ENCODE data around the gene G3BP1. TPM values are rescaled to one million over a fixed set of nuclear protein-coding genes. Genes with fewer than 3 reads are reported as not detected.

The G3BP1 gene
- total RNA-seq, 1 donor from 2014 or later = 213 TPM

DNA sequence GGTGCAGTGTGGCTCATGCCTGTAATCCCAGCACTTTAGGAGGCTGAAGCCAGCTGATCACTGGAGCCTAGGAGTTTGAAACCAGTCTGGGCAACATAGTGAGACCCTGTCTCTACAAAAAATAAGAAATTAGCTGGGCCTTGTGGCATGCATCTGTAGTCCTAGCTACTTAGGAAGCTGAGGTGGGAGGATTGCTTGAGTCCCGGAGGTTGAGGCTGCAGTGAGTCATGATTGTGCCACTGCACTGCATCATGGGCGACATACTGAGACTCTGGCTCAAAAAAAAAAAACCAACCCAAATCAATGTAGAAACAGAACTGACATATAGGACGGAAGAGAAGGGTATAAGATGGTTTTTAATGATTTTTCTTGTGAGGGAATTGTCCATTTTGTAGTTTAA, 27.7 kb downstream of the G3BP1 start:
- Mint-ChIP-seq H3K36me3 (ENCODE audit: low read depth, unreplicated experiment) (peaks cover 14% of the 10 kb centered on the region), H3K27ac (ENCODE audit: unreplicated experiment) (no peak overlapping the region), H3K4me3 (ENCODE audit: unreplicated experiment) (no peak overlapping the region), H3K27me3 (ENCODE audit: unreplicated experiment) (no peaks in the 10 kb centered on the region), H3K9me3 (ENCODE audit: unreplicated experiment) (no peaks in the 10 kb centered on the region), H3K4me1 (ENCODE audit: unreplicated experiment) (no peaks in the 10 kb centered on the region)
- TF ChIP-seq, protein P1, sequence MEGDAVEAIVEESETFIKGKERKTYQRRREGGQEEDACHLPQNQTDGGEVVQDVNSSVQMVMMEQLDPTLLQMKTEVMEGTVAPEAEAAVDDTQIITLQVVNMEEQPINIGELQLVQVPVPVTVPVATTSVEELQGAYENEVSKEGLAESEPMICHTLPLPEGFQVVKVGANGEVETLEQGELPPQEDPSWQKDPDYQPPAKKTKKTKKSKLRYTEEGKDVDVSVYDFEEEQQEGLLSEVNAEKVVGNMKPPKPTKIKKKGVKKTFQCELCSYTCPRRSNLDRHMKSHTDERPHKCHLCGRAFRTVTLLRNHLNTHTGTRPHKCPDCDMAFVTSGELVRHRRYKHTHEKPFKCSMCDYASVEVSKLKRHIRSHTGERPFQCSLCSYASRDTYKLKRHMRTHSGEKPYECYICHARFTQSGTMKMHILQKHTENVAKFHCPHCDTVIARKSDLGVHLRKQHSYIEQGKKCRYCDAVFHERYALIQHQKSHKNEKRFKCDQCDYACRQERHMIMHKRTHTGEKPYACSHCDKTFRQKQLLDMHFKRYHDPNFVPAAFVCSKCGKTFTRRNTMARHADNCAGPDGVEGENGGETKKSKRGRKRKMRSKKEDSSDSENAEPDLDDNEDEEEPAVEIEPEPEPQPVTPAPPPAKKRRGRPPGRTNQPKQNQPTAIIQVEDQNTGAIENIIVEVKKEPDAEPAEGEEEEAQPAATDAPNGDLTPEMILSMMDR (IDR thresholded peaks at IDR 0.05; ENCODE audit: unreplicated experiment) = no peak
- no peak for DNase-seq (ENCODE audit: low spot score)

GRCh38 chr5:151800532-151800931, 28.8 kb downstream of the G3BP1 start:
- TF ChIP-seq, protein P1 (IDR thresholded peaks at IDR 0.05; ENCODE audit: unreplicated experiment) = no peak
- Mint-ChIP-seq H3K27me3 (ENCODE audit: unreplicated experiment) (no peaks in the 10 kb centered on the region), H3K27ac (ENCODE audit: unreplicated experiment) (no peak overlapping the region), H3K4me1 (ENCODE audit: unreplicated experiment) (no peaks in the 10 kb centered on the region), H3K36me3 (ENCODE audit: low read depth, unreplicated experiment) (peaks cover 13% of the 10 kb centered on the region), H3K4me3 (ENCODE audit: unreplicated experiment) (no peak overlapping the region), H3K9me3 (ENCODE audit: unreplicated experiment) (no peaks in the 10 kb centered on the region)
- no peak for DNase-seq (ENCODE audit: low spot score)

- Mint-ChIP-seq H3K4me3 (ENCODE audit: unreplicated experiment) (no peak overlapping the region), H3K9me3 (ENCODE audit: unreplicated experiment) (no peaks in the 10 kb centered on the region), H3K36me3 (ENCODE audit: low read depth, unreplicated experiment) (peaks cover 8% of the 10 kb centered on the region), H3K27ac (ENCODE audit: unreplicated experiment) (no peak overlapping the region), H3K27me3 (ENCODE audit: unreplicated experiment) (no peaks in the 10 kb centered on the region), H3K4me1 (ENCODE audit: unreplicated experiment) (no peaks in the 10 kb centered on the region)
- DNase-seq (ENCODE audit: low spot score) = no peak
- TF ChIP-seq, protein P1 (IDR thresholded peaks at IDR 0.05; ENCODE audit: unreplicated experiment) = no peak
Measured at GRCh38 chr5:151805414-151806223, 33.9 kb downstream of the G3BP1 start.

- H3K36me3 Mint-ChIP-seq (ENCODE audit: low read depth, unreplicated experiment) = peaks cover 12% of the 10 kb centered on the region
Measured at GRCh38 chr5:151808451-151809169, 36.9 kb downstream of the G3BP1 start.

More at GRCh38 chr5:151808451-151809169, 36.9 kb downstream of the G3BP1 start:
- no peak for DNase-seq (ENCODE audit: low spot score)
- no peaks in the 10 kb centered on the region for H3K4me1 Mint-ChIP-seq (ENCODE audit: unreplicated experiment)
- H3K4me3 Mint-ChIP-seq (ENCODE audit: unreplicated experiment) = no peak overlapping the region
- H3K27me3 Mint-ChIP-seq (ENCODE audit: unreplicated experiment) = no peaks in the 10 kb centered on the region
- no peak overlapping the region for H3K27ac Mint-ChIP-seq (ENCODE audit: unreplicated experiment)
- no peaks in the 10 kb centered on the region for H3K9me3 Mint-ChIP-seq (ENCODE audit: unreplicated experiment)
- TF ChIP-seq, protein P1 (IDR thresholded peaks at IDR 0.05; ENCODE audit: unreplicated experiment) = no peak
